ENCODE results near the gene RABGAP1L.

- TF ChIP-seq FOXP4 (CRISPR knock-in tag; IDR thresholded peaks at IDR 0.05) (no peak), ZSCAN18 (CRISPR knock-in tag; IDR thresholded peaks at IDR 0.05) (no peak), MAX (CRISPR knock-in tag; IDR thresholded peaks at IDR 0.05) (no peak), HMGA2 (CRISPR knock-in tag; IDR thresholded peaks at IDR 0.05) (no peak)
Observed at GRCh38 chr1:174967845-174968705, 808.8 kb downstream of the RABGAP1L start.
